Omental fat pad (tissue), 4 donors: ENCODE data around the gene VPS37B. TPM values are rescaled to one million over a fixed set of nuclear protein-coding genes. Genes with fewer than 3 reads are reported as not detected.

Experiments
- ATAC-seq: fragments of 150-250 bp; one replicate; pipeline ENCODE4 v1.9.1; 2016; ENCODE audit warnings: mild to moderate bottlenecking, moderate library complexity; ENCODE audit not compliant: low FRiP score
- DNase-seq: peaks from one replicate; pipeline ENCODE4 v3.0.0-alpha.2; 2019; ENCODE audit warnings: low spot score
- total RNA-seq, 4 donors: library from RNA; depleted of rRNA; stranded (reverse); fragments of >200 nt; gene quantifications; one replicate each; pipeline ENCODE4 v1.1.0, GENCODE V29; 2016
- TF ChIP-seq, protein P1 (sequence below), 3 donors: fragments of 450-650 bp; IDR thresholded peaks; one replicate each; pipeline ENCODE4 v1.5.1; 2016 to 2017; ENCODE audit warnings: antibody characterized with exemption in 3 of 3, mild to moderate bottlenecking in 3 of 3, moderate library complexity in 2 of 3

VPS37B gene
- total RNA-seq, 4 donors from 2014 or later: 20.7 to 45.0 (median 35.2) TPM

GRCh38 chr12:122834104-122834920 lies 61.6 kb downstream of the VPS37B start:
- TF ChIP-seq, protein P1, sequence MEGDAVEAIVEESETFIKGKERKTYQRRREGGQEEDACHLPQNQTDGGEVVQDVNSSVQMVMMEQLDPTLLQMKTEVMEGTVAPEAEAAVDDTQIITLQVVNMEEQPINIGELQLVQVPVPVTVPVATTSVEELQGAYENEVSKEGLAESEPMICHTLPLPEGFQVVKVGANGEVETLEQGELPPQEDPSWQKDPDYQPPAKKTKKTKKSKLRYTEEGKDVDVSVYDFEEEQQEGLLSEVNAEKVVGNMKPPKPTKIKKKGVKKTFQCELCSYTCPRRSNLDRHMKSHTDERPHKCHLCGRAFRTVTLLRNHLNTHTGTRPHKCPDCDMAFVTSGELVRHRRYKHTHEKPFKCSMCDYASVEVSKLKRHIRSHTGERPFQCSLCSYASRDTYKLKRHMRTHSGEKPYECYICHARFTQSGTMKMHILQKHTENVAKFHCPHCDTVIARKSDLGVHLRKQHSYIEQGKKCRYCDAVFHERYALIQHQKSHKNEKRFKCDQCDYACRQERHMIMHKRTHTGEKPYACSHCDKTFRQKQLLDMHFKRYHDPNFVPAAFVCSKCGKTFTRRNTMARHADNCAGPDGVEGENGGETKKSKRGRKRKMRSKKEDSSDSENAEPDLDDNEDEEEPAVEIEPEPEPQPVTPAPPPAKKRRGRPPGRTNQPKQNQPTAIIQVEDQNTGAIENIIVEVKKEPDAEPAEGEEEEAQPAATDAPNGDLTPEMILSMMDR (IDR thresholded peaks at IDR 0.05): no peak
- ATAC-seq (no peak), DNase-seq (no peak)

GRCh38 chr12:122830517-122831214 lies 65.3 kb downstream of the VPS37B start:
- DNase-seq (no peak), ATAC-seq (no peak)
- TF ChIP-seq, protein P1 (IDR thresholded peaks at IDR 0.05): no peak

DNA sequence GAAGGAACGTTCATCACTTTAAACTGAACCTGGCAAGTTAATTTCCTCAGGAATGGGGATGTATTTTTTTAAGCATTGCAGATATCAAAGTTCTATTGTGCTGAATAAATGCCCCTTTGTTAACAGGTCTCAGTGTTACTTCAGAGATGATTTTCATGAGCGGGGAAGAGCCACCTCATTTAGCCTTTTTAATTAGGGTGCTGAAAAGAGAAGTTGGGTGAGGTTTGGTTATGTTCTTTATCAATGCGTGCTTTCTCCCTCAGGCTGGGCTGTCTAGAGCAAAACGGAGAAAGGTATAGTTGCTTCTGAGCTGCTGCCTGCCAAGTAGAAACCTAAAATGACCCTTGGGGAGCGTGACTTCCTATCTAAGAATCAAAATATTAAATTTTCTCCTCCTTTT lies 68.7 kb downstream of the VPS37B start:
- ATAC-seq (no peak), DNase-seq (no peak)
- TF ChIP-seq, protein P1 (IDR thresholded peaks at IDR 0.05): no peak

DNA sequence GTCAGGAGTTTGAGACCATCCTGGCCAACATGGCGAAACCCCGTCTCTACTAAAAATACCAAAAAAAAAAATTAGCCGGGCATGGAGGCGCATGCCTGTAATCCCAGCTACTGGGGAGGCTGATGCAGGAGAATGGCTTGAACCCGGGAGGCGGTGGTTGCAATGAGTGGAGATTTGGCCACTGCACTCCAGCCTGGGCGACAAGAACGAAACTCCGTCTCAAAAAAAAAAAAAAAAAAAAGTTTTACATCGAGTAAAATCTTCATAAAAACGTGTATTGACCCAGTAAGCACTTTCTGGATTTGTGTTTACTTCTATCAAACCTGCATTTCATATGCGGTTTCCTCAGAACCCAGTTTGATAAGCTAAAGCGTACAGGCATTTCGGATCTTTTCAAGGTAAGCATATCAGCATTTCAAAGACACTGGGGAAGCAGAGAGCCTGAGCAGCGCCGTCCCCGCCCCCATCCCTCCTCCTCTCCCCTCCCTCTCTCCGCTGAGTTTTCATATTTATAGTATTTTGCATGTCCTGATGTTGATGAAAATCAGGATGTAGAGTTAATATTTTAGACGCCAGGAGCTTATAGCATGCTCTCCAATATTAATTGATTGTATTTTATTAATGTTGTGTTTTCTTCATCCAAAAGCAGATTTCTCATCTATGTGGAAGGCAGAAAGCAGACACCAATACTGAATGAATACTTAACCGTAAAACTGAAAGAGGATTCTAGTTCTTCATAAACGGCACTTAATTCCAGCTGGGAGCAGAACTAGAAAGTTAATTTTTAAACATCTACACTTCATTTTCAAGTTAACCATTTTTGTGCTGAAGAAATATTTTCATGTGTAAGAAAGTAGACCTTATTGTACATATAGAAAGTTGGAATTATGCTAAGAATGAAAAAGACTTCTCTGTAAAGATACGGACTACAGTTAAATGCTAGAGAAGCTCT lies 69.9 kb downstream of the VPS37B start:
- no peak for DNase-seq
- TF ChIP-seq, protein P1 (IDR thresholded peaks at IDR 0.05): no peak

DNA sequence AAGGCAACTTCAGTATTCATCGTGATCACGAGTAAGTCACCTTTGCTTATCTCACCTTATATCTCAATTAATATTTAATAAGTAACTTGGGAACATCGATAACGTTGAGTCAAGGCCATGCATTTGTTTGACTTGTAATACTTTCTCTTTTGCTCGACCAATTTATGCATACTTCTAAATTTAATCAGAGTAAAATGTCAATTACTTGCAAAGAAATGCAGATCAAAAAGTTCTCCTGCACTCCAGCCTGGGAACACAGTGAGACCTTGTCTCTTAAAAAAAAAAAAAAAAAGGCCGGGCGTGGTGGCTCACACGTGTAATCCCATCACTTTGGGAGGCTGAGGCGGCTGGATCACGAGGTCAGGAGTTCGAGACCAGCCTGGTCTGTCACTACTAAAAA lies 72.5 kb downstream of the VPS37B start:
- ATAC-seq: no peak
- TF ChIP-seq, protein P1 (IDR thresholded peaks at IDR 0.05): no peak
- no peak for DNase-seq

More for the DNA sequence above, 69.9 kb downstream of the VPS37B start:
- ATAC-seq: no peak

DNA sequence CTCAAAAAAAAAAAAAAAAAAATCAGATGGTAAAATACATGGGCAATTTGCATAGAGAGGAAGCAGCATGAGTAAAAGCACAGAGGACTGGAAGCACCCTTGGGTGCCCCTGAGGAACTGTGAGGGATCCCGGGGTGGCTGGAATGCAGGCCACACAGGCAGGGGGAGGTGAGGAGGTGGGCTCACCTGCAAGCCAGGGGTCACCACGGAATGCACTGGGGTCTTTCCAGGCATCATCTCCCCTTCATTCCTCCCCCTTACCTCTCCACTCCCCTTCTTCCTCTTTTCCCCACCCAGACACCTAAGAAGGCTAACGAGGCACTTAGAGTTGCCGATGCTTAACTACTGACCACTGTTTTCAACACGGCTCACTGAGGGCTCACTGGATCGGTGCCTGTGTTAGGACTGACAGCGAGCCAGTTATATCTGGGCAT lies 75.1 kb downstream of the VPS37B start:
- DNase-seq: no peak
- TF ChIP-seq, protein P1 (IDR thresholded peaks at IDR 0.05): no peak
- ATAC-seq: no peak
